BJ (cell line): Measurements from ENCODE around the gene SLIT2. TPM values are rescaled to one million over a fixed set of nuclear protein-coding genes. Genes with fewer than 3 reads are reported as not detected.

ENCODE experiments used
- CTCF ChIA-PET: fragments of 350-600 bp; formaldehyde crosslinking; extraction: SDS; loops from one replicate; lab custom pipeline; 2021; ENCODE audit warnings: antibody characterized with exemption, inconsistent platforms; lab: Yijun Ruan, JAX
- POLR2A ChIA-PET: fragments of 300-600 bp; sonication (Branson Sonifier 250); formaldehyde crosslinking; extraction: SDS; loops from one replicate; lab custom pipeline; 2021; ENCODE audit warnings: antibody characterized with exemption; lab: Charles Lee
- DNase-seq: peaks from one replicate; pipeline ENCODE4 v3.0.0-alpha.2; 2011; ENCODE audit warnings: low read depth
- H3K27me3 ChIP-seq: 2 replicates; pipeline ENCODE4 v1.6.0; 2011; ENCODE audit warnings: low read length; ENCODE audit not compliant: control insufficient read depth, insufficient read depth
- H3K36me3 ChIP-seq: 2 replicates; pipeline ENCODE4 v1.5.1; 2011; ENCODE audit warnings: low read length; ENCODE audit not compliant: control insufficient read depth, insufficient read depth
- H3K4me3 ChIP-seq: 2 replicates; pipeline ENCODE4 v1.5.1; 2011; ENCODE audit warnings: low read depth, mild to moderate bottlenecking, control low read depth, low read length
- CTCF ChIP-seq: IDR thresholded peaks from 2 replicates; pipeline ENCODE4 v1.5.1; 2011; ENCODE audit warnings: low read depth, mild to moderate bottlenecking, control low read depth, inconsistent platforms, low read length, moderate library complexity; ENCODE audit not compliant: insufficient read depth
- polyA plus RNA-seq: library from polyadenylated mRNA; depleted of rRNA; stranded (reverse); fragments of >200 nt; gene quantifications from 2 replicates; pipeline ENCODE4 v1.2.3, GENCODE V29; 2011

SLIT2 gene
- polyA plus RNA-seq, 1 experiment: 33.2 TPM

- TF ChIP-seq CTCF: no peak
- peak overlapping the region; percentile 95 for H3K4me3 ChIP-seq
- CTCF ChIA-PET: interaction anchor here (1.2 kb wide), 2 partner anchors 200 to 1515 kb away, joined by 3 to 4 read pairs; no protein-coding TSS in a partner anchor
- H3K27me3 ChIP-seq: no peaks in the 10 kb centered on the region
- POLR2A ChIA-PET: interaction anchor here (0.6 kb wide), 1 partner anchor 1218 kb away, joined by 4 read pairs; no protein-coding TSS in a partner anchor
- no peaks in the 10 kb centered on the region for H3K36me3 ChIP-seq
- no peak for DNase-seq
Observed at GRCh38 chr4:20252656-20253282, 1.1 kb downstream of the SLIT2 start.

- Histone ChIP-seq H3K27me3 (no peaks in the 10 kb centered on the region), H3K4me3 (peak overlapping the region; percentile 95), H3K36me3 (no peaks in the 10 kb centered on the region)
- TF ChIP-seq CTCF: no peak
- CTCF ChIA-PET: interaction anchor here (0.9 to 1.2 kb wide), 3 partner anchors 16 to 1514 kb away, joined by 3 to 4 read pairs (median 3); no protein-coding TSS in a partner anchor
- no peak for DNase-seq
- POLR2A ChIA-PET: interaction anchor here (0.6 kb wide), 1 partner anchor 1217 kb away, joined by 4 read pairs; no protein-coding TSS in a partner anchor
Observed at GRCh38 chr4:20253283-20253734, 1.6 kb downstream of the SLIT2 start.

- H3K27me3 ChIP-seq: no peaks in the 10 kb centered on the region
- H3K4me3 ChIP-seq: peak overlapping the region; percentile 95
- DNase-seq: no peak
- H3K36me3 ChIP-seq: no peaks in the 10 kb centered on the region
- ChIA-PET CTCF (interaction anchor here (0.9 to 1.2 kb wide), 2 partner anchors 15 to 1513 kb away, joined by 3 read pairs; no protein-coding TSS in a partner anchor), POLR2A (interaction anchor here (0.6 kb wide), 1 partner anchor 1217 kb away, joined by 4 read pairs; no protein-coding TSS in a partner anchor)
- TF ChIP-seq CTCF: no peak
Observed at GRCh38 chr4:20253735-20254409, 2.2 kb downstream of the SLIT2 start.

GRCh38 chr4:20254511-20255250 is 3.0 kb downstream of the SLIT2 start:
- Histone ChIP-seq H3K4me3 (peak overlapping the region; percentile 95), H3K36me3 (no peaks in the 10 kb centered on the region), H3K27me3 (no peaks in the 10 kb centered on the region)
- ChIA-PET CTCF (interaction anchor here (0.6 kb wide), 1 partner anchor 167 kb away, joined by 3 read pairs; no protein-coding TSS in a partner anchor), POLR2A (no interaction called here)
- no peak for DNase-seq
- TF ChIP-seq CTCF: no peak
